Lung (tissue), 12 donors: ENCODE measurements around the gene KCNMA1. TPM values are rescaled to one million over a fixed set of nuclear protein-coding genes. Genes with fewer than 3 reads are reported as not detected.

ENCODE experiments used
- ATAC-seq: fragments of 200-7000 bp; cut with Tn5 transposase; one replicate; pipeline ENCODE4 v1.9.1; 2020; ENCODE audit warnings: moderate number of reproducible peaks; ENCODE audit not compliant: insufficient read depth, low FRiP score
- DNase-seq, 3 donors: peaks; one replicate each; pipeline ENCODE4 v3.0.0-alpha.2; 2013 to 2017
- H3K27ac ChIP-seq, 2 donors: one replicate each; pipeline ENCODE4 v1.5.1; 2013; ENCODE audit warnings: mild to moderate bottlenecking in 2 of 2, moderate library complexity in 2 of 2, control low read depth in 1 of 2, inconsistent platforms in 1 of 2, low read depth in 1 of 2, low read length in 1 of 2
- H3K27me3 ChIP-seq, 3 donors: one replicate each; pipeline ENCODE4 v1.5.1; 2013; ENCODE audit warnings: low read length in 2 of 3; ENCODE audit not compliant: control insufficient read depth in 3 of 3, insufficient read depth in 3 of 3
- H3K36me3 ChIP-seq, 4 donors: one replicate each; pipeline ENCODE4 v1.5.1; 2013; ENCODE audit warnings: low read length in 4 of 4, mild to moderate bottlenecking in 1 of 4, moderate library complexity in 1 of 4; ENCODE audit not compliant: control insufficient read depth in 4 of 4, insufficient read depth in 4 of 4
- H3K4me1 ChIP-seq, 5 donors: one replicate each; pipeline ENCODE4 v1.5.1; 2013; ENCODE audit warnings: low read length in 5 of 5, mild to moderate bottlenecking in 2 of 5, moderate library complexity in 1 of 5; ENCODE audit not compliant: control insufficient read depth in 5 of 5, insufficient read depth in 5 of 5
- H3K4me3 ChIP-seq: one replicate; pipeline ENCODE4 v1.5.1; 2013; ENCODE audit warnings: mild to moderate bottlenecking, control low read depth, moderate library complexity
- H3K9ac ChIP-seq, 2 donors: one replicate each; pipeline ENCODE4 v1.5.1; 2013; ENCODE audit warnings: low read length in 2 of 2, control low read depth in 1 of 2; ENCODE audit not compliant: insufficient read depth in 1 of 2
- H3K9me3 ChIP-seq, 4 donors: one replicate each; pipeline ENCODE4 v1.5.1; 2013; ENCODE audit warnings: low read length in 3 of 4, mild to moderate bottlenecking in 1 of 4, moderate library complexity in 1 of 4; ENCODE audit not compliant: control insufficient read depth in 4 of 4, insufficient read depth in 3 of 4
- CTCF ChIP-seq: IDR thresholded peaks from 2 replicates; pipeline ENCODE4 v1.5.1; 2012; ENCODE audit warnings: mild to moderate bottlenecking; ENCODE audit errors: control extremely low read depth, extremely low read depth
- WGBS, 2 donors: extraction: QIAGEN DNeasy Blood & Tissue Kit; methylation state at CpG; one replicate each; pipeline ENCODE4 v1.1.7; 2013; 5-methylcytosine and 5-hydroxymethylcytosine counted together
- polyA plus RNA-seq, 2 donors: library from polyadenylated mRNA; stranded (reverse); fragments of 200-250 nt; gene quantifications; one replicate each; pipeline ENCODE4 v1.2.1, GENCODE V29; 2013
- total RNA-seq, 2 donors: library from RNA; depleted of rRNA in 1 of 2; stranded (reverse); fragments of >200 nt in 1 of 2; gene quantifications; one replicate each; pipeline ENCODE4 v1.2.1, GENCODE V29; 2014 to 2021
- donor health status: control.
- donor health status: control.
- donor health status: Bipolar disorder and iron deficiency.
- donor health status: healthy.
- donor health status: DM: yes; HTN: yes; CAD: no.

The KCNMA1 gene
- total and polyA plus RNA-seq, 4 donors = 3.8 to 13.0 (median 5.5) TPM

- H3K27me3 ChIP-seq = peaks cover 0 to 4% (median 0%) of the 10 kb centered on the region in 3 donors
- no peak overlapping the region for H3K9ac ChIP-seq
- no peak overlapping the region for H3K4me3 ChIP-seq
- peaks cover 0 to 1% (median 0%) of the 10 kb centered on the region in 4 donors for H3K9me3 ChIP-seq
- ATAC-seq (no peak), DNase-seq (peak in 1 of 3 donors; percentile 20)
- 75 to 77% methylated on average over 10 of the region's 10 CpGs for WGBS, 2 donors
- no peaks in the 10 kb centered on the region for H3K4me1 ChIP-seq
- no peak for TF ChIP-seq CTCF
- H3K27ac ChIP-seq = no peak overlapping the region
- no peaks in the 10 kb centered on the region for H3K36me3 ChIP-seq
Measured at GRCh38 chr10:77671594-77672252, 34.1 kb upstream of the KCNMA1 start.

GRCh38 chr10:77670817-77671443, 33.3 kb upstream of the KCNMA1 start:
- Histone ChIP-seq H3K27me3 (peaks cover 0 to 4% (median 0%) of the 10 kb centered on the region in 3 donors), H3K4me1 (no peaks in the 10 kb centered on the region), H3K27ac (no peak overlapping the region), H3K9ac (no peak overlapping the region), H3K9me3 (peaks cover 0 to 1% (median 0%) of the 10 kb centered on the region in 4 donors), H3K36me3 (no peaks in the 10 kb centered on the region), H3K4me3 (no peak overlapping the region)
- WGBS, 2 donors = 47 to 51% methylated on average over 5 of the region's 5 CpGs
- TF ChIP-seq CTCF = no peak
- ATAC-seq (no peak), DNase-seq (no peak)

GRCh38 chr10:77669892-77670291, 32.3 kb upstream of the KCNMA1 start:
- TF ChIP-seq CTCF = no peak
- Histone ChIP-seq H3K4me1 (no peaks in the 10 kb centered on the region), H3K9ac (no peak overlapping the region), H3K4me3 (no peak overlapping the region), H3K27ac (no peak overlapping the region), H3K27me3 (peaks cover 0 to 4% (median 0%) of the 10 kb centered on the region in 3 donors), H3K9me3 (peaks cover 0 to 1% (median 0%) of the 10 kb centered on the region in 4 donors), H3K36me3 (no peaks in the 10 kb centered on the region)
- ATAC-seq = no peak
- no peak for DNase-seq
